ENCODE data around the gene RNPEPL1. TPM values are rescaled to one million over a fixed set of nuclear protein-coding genes. Genes with fewer than 3 reads are reported as not detected.
"Not testable (repeated sequence)": the region's sequence is repeated elsewhere in the genome, so short reads cannot be mapped to it uniquely, and the experiment has no call there.

RNPEPL1 gene
- polyA plus RNA-seq, 3 donors = 15.4 to 100 (median 36.4) TPM

GRCh38 chr2:240560480-240561324 is 7.6 kb upstream of the RNPEPL1 start:
- peaks cover 32 to 37% of the 10 kb centered on the region in 2 donors for H3K36me3 Mint-ChIP-seq
- peaks cover 73% of the 10 kb centered on the region for H3K4me1 Mint-ChIP-seq
- TF ChIP-seq CTCF (IDR thresholded peaks at IDR 0.05) = peak; percentile 30
- peak; percentile 97 to 99 (median 99) for DNase-seq
- peaks cover 76 to 91% of the 10 kb centered on the region in 2 donors for H3K4me1 ChIP-seq (ENCODE audit: control insufficient read depth in 1 of 2, insufficient read depth in 2 of 2, low read length in 2 of 2)
- H3K27me3 ChIP-seq (ENCODE audit: control insufficient read depth in 2 of 2, insufficient read depth in 2 of 2, low read length in 2 of 2) = no peaks in the 10 kb centered on the region
- under 1% methylated on average over 94 of the region's 101 CpGs for WGBS (ENCODE audit: insufficient coverage)
- peak overlapping the region; percentile 97 to 98 for H3K27ac ChIP-seq (ENCODE audit: low read depth in 1 of 2, low read length in 2 of 2)
- H3K4me3 Mint-ChIP-seq = peak overlapping the region; percentile 84 to 92
- peak overlapping the region; percentile 82 for H3K4me2 ChIP-seq (replicated peaks; ENCODE audit: extremely low read depth, low read length, poor library complexity, severe bottlenecking)
- peaks cover 43% of the 10 kb centered on the region for H4K20me1 ChIP-seq (ENCODE audit: insufficient read depth, low read length)
- peak overlapping the region; percentile 93 to 100 (median 97) for H3K27ac Mint-ChIP-seq
- peaks cover 73% of the 10 kb centered on the region for H3K79me2 ChIP-seq (ENCODE audit: insufficient read depth, low read length)
- peak overlapping the region; percentile 36 for H2AFZ ChIP-seq (ENCODE audit: insufficient read depth, low read depth, low read length, poor library complexity, severe bottlenecking)
- H3K4me3 ChIP-seq (replicated peaks in 1 of 3; ENCODE audit: low read depth in 2 of 3, low read length in 3 of 3) = peak overlapping the region; percentile 66 to 80 (median 79)
- H3K27me3 Mint-ChIP-seq (ENCODE audit: low read depth in 3 of 3) = peaks cover 0 to 7% (median 6%) of the 10 kb centered on the region in 3 donors
- no peaks in the 10 kb centered on the region for H3K9me3 ChIP-seq (replicated peaks in 1 of 2; ENCODE audit: control insufficient read depth in 1 of 2, insufficient read depth in 1 of 2, low read length in 2 of 2)
- H3K9ac ChIP-seq (ENCODE audit: insufficient read depth, low read length, poor library complexity, severe bottlenecking) = peak overlapping the region; percentile 97
- peaks cover 0 to 4% (median 0%) of the 10 kb centered on the region in 7 donors for H3K9me3 Mint-ChIP-seq
- intact Hi-C loops (cut with micrococcal nuclease) = loop anchor here (2.0 to 5.0 kb wide), 4 partner anchors 24 to 67 kb away; partner anchors contain the start of gene GPR35 (in 2 of the 2)
- H3K36me3 ChIP-seq (replicated peaks in 1 of 2; ENCODE audit: control insufficient read depth in 1 of 2, insufficient read depth in 2 of 2, low read length in 2 of 2) = peaks cover 0 to 4% of the 10 kb centered on the region in 2 donors

GRCh38 chr2:240561325-240561971 is 6.8 kb upstream of the RNPEPL1 start:
- H3K27me3 ChIP-seq (ENCODE audit: control insufficient read depth in 2 of 2, insufficient read depth in 2 of 2, low read length in 2 of 2) = no peaks in the 10 kb centered on the region
- peak overlapping the region; percentile 97 to 98 for H3K27ac ChIP-seq (ENCODE audit: low read depth in 1 of 2, low read length in 2 of 2)
- Mint-ChIP-seq H3K4me1 (peaks cover 77% of the 10 kb centered on the region), H3K27me3 (ENCODE audit: low read depth in 3 of 3) (peaks cover 2 to 7% (median 6%) of the 10 kb centered on the region in 3 donors), H3K36me3 (peaks cover 26 to 35% of the 10 kb centered on the region in 2 donors), H3K4me3 (peak overlapping the region; percentile 84 to 92), H3K9me3 (peaks cover 0 to 4% (median 0%) of the 10 kb centered on the region in 7 donors), H3K27ac (peak overlapping the region; percentile 93 to 100 (median 97))
- peak; percentile 79 to 96 (median 92) for DNase-seq
- peaks cover 65% of the 10 kb centered on the region for H3K79me2 ChIP-seq (ENCODE audit: insufficient read depth, low read length)
- intact Hi-C loops (cut with micrococcal nuclease) = loop anchor here (2.0 to 5.0 kb wide), 4 partner anchors 23 to 66 kb away; partner anchors contain the start of gene GPR35 (in 2 of the 2)
- no peaks in the 10 kb centered on the region for H3K36me3 ChIP-seq (replicated peaks in 1 of 2; ENCODE audit: control insufficient read depth in 1 of 2, insufficient read depth in 2 of 2, low read length in 2 of 2)
- H3K4me3 ChIP-seq (replicated peaks in 1 of 3; ENCODE audit: low read depth in 2 of 3, low read length in 3 of 3) = peak overlapping the region; percentile 66 to 80 (median 79)
- peak; percentile 16 for TF ChIP-seq CTCF (IDR thresholded peaks at IDR 0.05)
- WGBS (ENCODE audit: insufficient coverage) = 0% methylated on average over 9 of the region's 14 CpGs
- H2AFZ ChIP-seq (ENCODE audit: insufficient read depth, low read depth, low read length, poor library complexity, severe bottlenecking) = no peak overlapping the region
- H3K4me1 ChIP-seq (ENCODE audit: control insufficient read depth in 1 of 2, insufficient read depth in 2 of 2, low read length in 2 of 2) = peaks cover 82 to 97% of the 10 kb centered on the region in 2 donors
- no peaks in the 10 kb centered on the region for H3K9me3 ChIP-seq (replicated peaks in 1 of 2; ENCODE audit: control insufficient read depth in 1 of 2, insufficient read depth in 1 of 2, low read length in 2 of 2)
- peak overlapping the region; percentile 82 for H3K4me2 ChIP-seq (replicated peaks; ENCODE audit: extremely low read depth, low read length, poor library complexity, severe bottlenecking)
- peaks cover 35% of the 10 kb centered on the region for H4K20me1 ChIP-seq (ENCODE audit: insufficient read depth, low read length)
- peak overlapping the region; percentile 97 for H3K9ac ChIP-seq (ENCODE audit: insufficient read depth, low read length, poor library complexity, severe bottlenecking)

GRCh38 chr2:240563231-240563630 is 5.1 kb upstream of the RNPEPL1 start:
- H3K27me3 Mint-ChIP-seq (ENCODE audit: low read depth in 3 of 3); H3K9ac ChIP-seq (ENCODE audit: insufficient read depth, low read length, poor library complexity, severe bottlenecking); H3K27me3 ChIP-seq (ENCODE audit: control insufficient read depth in 2 of 2, insufficient read depth in 2 of 2, low read length in 2 of 2); H3K4me3 Mint-ChIP-seq; H3K9me3 ChIP-seq (replicated peaks in 1 of 2; ENCODE audit: control insufficient read depth in 1 of 2, insufficient read depth in 1 of 2, low read length in 2 of 2); H3K36me3 ChIP-seq (replicated peaks in 1 of 2; ENCODE audit: control insufficient read depth in 1 of 2, insufficient read depth in 2 of 2, low read length in 2 of 2); H2AFZ ChIP-seq (ENCODE audit: insufficient read depth, low read depth, low read length, poor library complexity, severe bottlenecking); H3K9me3 Mint-ChIP-seq; DNase-seq: not testable (repeated sequence)
- peaks cover 48% of the 10 kb centered on the region for H3K79me2 ChIP-seq (ENCODE audit: insufficient read depth, low read length)
- peak overlapping the region; percentile 82 for H3K4me2 ChIP-seq (replicated peaks; ENCODE audit: extremely low read depth, low read length, poor library complexity, severe bottlenecking)
- H3K36me3 Mint-ChIP-seq = peaks cover 21 to 28% of the 10 kb centered on the region in 2 donors
- H4K20me1 ChIP-seq (ENCODE audit: insufficient read depth, low read length) = peaks cover 17% of the 10 kb centered on the region
- H3K27ac ChIP-seq (ENCODE audit: low read depth in 1 of 2, low read length in 2 of 2) = peak overlapping the region; percentile 41 to 98
- peaks cover 78% of the 10 kb centered on the region for H3K4me1 Mint-ChIP-seq
- WGBS (ENCODE audit: insufficient coverage) = 98% methylated on average over 14 of the region's 17 CpGs
- intact Hi-C loops (cut with micrococcal nuclease) = loop anchor here in 1 of 2 donors (5.0 kb wide), 1 partner anchor 64 kb away; the partner anchor contains the start of gene GPR35
- peak overlapping the region; percentile 64 to 100 (median 96) for H3K27ac Mint-ChIP-seq
- H3K4me1 ChIP-seq (ENCODE audit: control insufficient read depth in 1 of 2, insufficient read depth in 2 of 2, low read length in 2 of 2) = peaks cover 84 to 95% of the 10 kb centered on the region in 2 donors
- H3K4me3 ChIP-seq (replicated peaks in 1 of 3; ENCODE audit: low read depth in 2 of 3, low read length in 3 of 3) = peak overlapping the region in 1 of 3 experiments; percentile 79

Data from CD14-positive monocyte (primary cell).